Mucosa of stomach (tissue), 1 donor: Measurements from ENCODE around the gene AMMECR1.

Source experiments
- H3K27me3 ChIP-seq: one replicate; pipeline ENCODE4 v1.7.0; 2013; ENCODE audit warnings: mild to moderate bottlenecking, low read length; ENCODE audit not compliant: control insufficient read depth, insufficient read depth
- H3K36me3 ChIP-seq: one replicate; pipeline ENCODE4 v1.7.0; 2013; ENCODE audit warnings: low read length; ENCODE audit not compliant: control insufficient read depth, insufficient read depth
- H3K4me1 ChIP-seq: one replicate; pipeline ENCODE4 v1.7.0; 2013; ENCODE audit warnings: mild to moderate bottlenecking, low read length; ENCODE audit not compliant: control insufficient read depth, insufficient read depth
- H3K4me3 ChIP-seq: one replicate; pipeline ENCODE4 v1.7.0; 2013; ENCODE audit warnings: low read length
- H3K9ac ChIP-seq: one replicate; pipeline ENCODE4 v1.7.0; 2013; ENCODE audit warnings: mild to moderate bottlenecking, low read length, moderate library complexity
- H3K9me3 ChIP-seq: one replicate; pipeline ENCODE4 v1.7.0; 2013; ENCODE audit warnings: mild to moderate bottlenecking, low read length, moderate library complexity; ENCODE audit not compliant: control insufficient read depth
- donor health status: Pancreatic carcinoma.

The AMMECR1 gene

DNA sequence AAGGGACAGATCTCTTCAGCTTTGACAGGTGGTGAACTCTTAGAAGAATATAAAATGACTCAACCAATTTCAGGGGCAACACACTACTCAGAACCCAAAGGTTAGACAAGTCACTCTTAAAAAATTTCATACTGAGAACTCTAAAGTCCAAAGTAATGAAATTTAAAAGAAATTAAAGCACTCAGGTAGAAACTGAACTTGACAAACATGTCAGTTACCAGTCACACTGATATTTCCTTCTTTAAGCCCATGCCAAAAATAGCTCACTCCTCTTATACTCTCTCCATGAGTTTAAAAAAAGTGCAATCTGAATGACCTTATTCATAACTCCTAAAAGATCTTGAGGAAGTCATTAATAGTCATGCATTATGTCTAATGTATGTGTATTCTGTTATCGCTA lies 40.3 kb downstream of the AMMECR1 start:
- H3K4me1 ChIP-seq = peaks cover 18% of the 10 kb centered on the region
- H3K36me3 ChIP-seq = no peaks in the 10 kb centered on the region
- H3K9ac ChIP-seq = no peak overlapping the region
- H3K27me3 ChIP-seq = no peaks in the 10 kb centered on the region
- H3K4me3 ChIP-seq = no peak overlapping the region
- H3K9me3 ChIP-seq = no peaks in the 10 kb centered on the region

DNA sequence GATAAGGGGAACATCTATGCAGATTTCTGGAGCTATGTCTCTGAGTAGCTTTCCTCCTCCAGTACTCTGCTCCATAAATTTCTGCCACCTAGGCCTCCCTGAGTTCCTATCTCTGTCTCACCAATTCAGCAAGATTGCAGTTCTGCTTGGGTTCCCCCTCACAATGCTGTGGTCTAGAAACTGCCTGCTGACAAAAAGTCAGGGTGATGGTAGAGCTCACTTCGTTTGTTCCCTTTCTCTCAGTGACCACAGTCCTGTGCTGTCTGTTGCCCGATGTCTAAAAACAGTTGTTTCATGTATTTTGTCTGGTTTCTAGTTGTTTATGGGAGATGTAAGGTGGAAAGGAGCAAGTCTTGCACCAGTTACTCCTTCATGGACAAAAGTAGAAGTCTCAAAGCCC lies 41.1 kb downstream of the AMMECR1 start:
- H3K9ac ChIP-seq = no peak overlapping the region
- H3K27me3 ChIP-seq = no peaks in the 10 kb centered on the region
- H3K4me3 ChIP-seq = no peak overlapping the region
- H3K9me3 ChIP-seq = no peaks in the 10 kb centered on the region
- no peaks in the 10 kb centered on the region for H3K36me3 ChIP-seq
- H3K4me1 ChIP-seq = peaks cover 18% of the 10 kb centered on the region

DNA sequence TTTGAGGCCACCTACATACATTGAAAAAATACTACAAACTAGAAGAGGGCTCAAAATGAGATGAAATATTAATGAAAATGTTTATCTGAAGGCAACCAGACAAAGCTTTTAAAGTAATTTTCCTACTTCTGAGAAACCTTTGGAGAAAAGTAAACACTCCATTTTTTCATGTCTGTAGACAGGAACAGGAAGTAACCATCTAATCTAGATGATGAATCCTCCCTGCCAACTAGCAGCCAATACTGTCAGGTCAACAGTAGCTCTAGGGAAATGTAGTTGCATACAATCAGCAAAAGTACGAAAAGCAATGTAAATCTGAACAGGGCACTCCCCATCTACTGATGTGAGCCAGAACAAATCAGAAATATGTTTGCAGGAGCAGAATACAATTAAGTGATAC lies 49.0 kb downstream of the AMMECR1 start:
- Histone ChIP-seq H3K9me3 (no peaks in the 10 kb centered on the region), H3K4me3 (no peak overlapping the region), H3K27me3 (no peaks in the 10 kb centered on the region), H3K4me1 (peaks cover 9% of the 10 kb centered on the region), H3K9ac (no peak overlapping the region), H3K36me3 (no peaks in the 10 kb centered on the region)

DNA sequence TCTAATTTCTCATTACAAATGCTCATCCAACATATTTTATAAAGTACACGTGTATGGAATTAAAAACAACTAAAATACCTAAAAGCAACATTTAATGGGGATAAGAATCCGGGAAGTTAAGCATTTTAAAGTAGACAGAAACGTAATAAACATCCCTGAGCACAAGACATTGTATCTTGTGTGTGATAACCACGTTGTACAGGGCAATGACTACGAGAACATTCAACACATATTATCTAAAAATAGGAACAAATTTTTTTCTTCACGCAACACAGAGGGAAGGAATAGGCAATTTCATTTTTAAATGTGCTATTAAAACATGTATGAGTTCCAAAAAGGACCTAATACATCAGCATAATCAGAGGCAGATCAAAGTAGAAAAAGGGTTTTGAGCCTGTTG lies 49.5 kb downstream of the AMMECR1 start:
- H3K27me3 ChIP-seq = no peaks in the 10 kb centered on the region
- H3K36me3 ChIP-seq = no peaks in the 10 kb centered on the region
- no peak overlapping the region for H3K4me3 ChIP-seq
- H3K4me1 ChIP-seq = peaks cover 5% of the 10 kb centered on the region
- H3K9ac ChIP-seq = no peak overlapping the region
- H3K9me3 ChIP-seq = no peaks in the 10 kb centered on the region

DNA sequence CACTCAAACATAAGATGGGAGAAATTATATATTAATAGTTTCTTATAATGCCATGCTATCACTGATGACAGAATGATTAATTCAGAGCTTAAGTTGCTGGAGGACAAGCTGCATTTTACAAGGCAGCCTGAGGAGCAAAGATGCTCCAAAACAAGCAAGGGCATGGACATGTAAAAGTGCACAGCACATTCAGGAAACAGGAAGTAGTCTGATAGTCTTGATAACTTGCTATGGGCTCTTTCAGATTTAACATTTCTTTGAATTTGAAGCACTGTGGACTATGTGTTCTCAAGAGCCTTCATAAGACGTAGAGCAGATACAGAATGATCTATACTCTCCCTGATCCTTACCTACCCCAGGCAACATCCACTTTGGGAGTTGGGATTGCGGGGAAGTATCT lies 50.0 kb downstream of the AMMECR1 start:
- Histone ChIP-seq H3K27me3 (no peaks in the 10 kb centered on the region), H3K9me3 (no peaks in the 10 kb centered on the region), H3K9ac (no peak overlapping the region), H3K36me3 (no peaks in the 10 kb centered on the region), H3K4me1 (peaks cover 5% of the 10 kb centered on the region), H3K4me3 (no peak overlapping the region)

DNA sequence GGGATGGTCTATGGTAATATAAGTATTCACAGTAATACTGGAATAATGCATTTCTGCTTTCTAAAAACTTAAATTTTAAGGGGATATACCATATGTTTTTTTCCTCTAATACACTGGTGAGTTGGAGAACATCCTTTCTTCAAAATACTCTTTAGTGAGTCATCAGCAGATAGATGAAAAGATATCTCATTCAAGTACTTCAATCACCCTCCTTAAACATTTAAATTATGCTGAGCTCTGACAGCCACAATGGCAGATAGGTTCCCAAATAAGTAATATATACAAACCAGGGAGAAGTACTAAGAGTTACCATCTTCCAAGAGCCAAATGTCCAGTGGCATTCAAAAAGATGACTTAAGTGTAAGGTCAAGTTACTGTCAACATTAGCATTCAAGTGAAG lies 52.2 kb downstream of the AMMECR1 start:
- Histone ChIP-seq H3K4me1 (peaks cover 5% of the 10 kb centered on the region), H3K9ac (no peak overlapping the region), H3K36me3 (no peaks in the 10 kb centered on the region), H3K4me3 (no peak overlapping the region), H3K27me3 (no peaks in the 10 kb centered on the region), H3K9me3 (no peaks in the 10 kb centered on the region)

DNA sequence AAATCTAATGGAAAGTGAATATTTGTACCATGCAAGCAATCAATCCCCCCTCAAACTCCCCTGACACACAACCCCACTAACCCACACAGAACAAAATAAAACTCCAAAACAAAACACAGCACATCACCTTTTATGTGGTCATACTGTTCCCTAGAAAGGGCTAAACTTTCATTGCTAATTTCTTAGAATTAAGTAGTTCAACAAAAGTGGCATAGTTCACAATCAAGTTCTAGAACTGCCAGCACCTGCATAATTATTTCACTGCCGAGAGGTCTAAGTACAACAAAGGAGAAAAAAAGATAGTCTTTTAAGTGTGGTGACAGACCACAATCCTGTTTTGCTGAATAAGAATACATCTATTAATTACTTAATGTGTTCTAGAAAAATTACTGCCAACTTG lies 58.8 kb downstream of the AMMECR1 start:
- H3K4me3 ChIP-seq = no peak overlapping the region
- no peaks in the 10 kb centered on the region for H3K9me3 ChIP-seq
- no peak overlapping the region for H3K9ac ChIP-seq
- no peaks in the 10 kb centered on the region for H3K27me3 ChIP-seq
- no peaks in the 10 kb centered on the region for H3K36me3 ChIP-seq
- no peaks in the 10 kb centered on the region for H3K4me1 ChIP-seq

DNA sequence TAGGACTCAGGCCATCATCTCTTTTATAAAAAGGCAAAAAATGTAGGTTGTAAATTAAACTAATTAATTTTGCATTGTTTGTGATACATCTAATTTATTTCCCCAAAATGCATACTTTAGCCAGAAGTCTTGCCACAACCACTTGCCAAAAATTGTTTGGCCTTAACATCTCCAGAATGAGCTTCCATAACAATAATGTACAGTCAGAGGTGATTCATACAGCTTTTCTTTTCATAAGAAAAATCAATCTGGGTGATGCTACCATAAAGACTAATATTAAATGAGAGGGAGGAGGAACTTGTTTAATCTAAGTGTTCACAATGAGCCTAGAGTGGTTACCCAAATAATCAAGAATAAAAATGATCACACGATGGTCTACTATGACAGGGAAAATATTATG lies 59.3 kb downstream of the AMMECR1 start:
- Histone ChIP-seq H3K27me3 (no peaks in the 10 kb centered on the region), H3K9me3 (no peaks in the 10 kb centered on the region), H3K9ac (no peak overlapping the region), H3K4me1 (no peaks in the 10 kb centered on the region), H3K36me3 (no peaks in the 10 kb centered on the region), H3K4me3 (no peak overlapping the region)

DNA sequence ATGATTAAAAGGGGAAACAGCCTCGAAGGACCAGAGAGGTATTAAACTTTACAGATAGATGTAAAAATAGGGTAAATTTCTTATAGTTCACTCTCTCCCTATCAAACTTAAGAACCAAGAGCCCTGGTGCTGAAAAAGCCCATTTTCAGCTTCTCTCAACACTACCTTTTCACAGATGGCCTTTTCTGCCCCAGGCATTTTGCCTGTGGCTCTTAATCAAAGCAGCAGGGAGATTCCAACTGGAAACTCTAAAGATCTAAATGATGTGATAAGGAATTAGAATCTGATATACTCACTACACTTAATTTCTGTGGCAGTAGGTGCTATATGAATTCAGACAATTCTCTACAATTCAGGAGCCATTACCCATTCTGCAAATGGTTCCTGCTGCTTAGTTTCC lies 60.0 kb downstream of the AMMECR1 start:
- Histone ChIP-seq H3K4me3 (no peak overlapping the region), H3K9me3 (no peaks in the 10 kb centered on the region), H3K4me1 (no peaks in the 10 kb centered on the region), H3K9ac (no peak overlapping the region), H3K27me3 (no peaks in the 10 kb centered on the region), H3K36me3 (no peaks in the 10 kb centered on the region)

DNA sequence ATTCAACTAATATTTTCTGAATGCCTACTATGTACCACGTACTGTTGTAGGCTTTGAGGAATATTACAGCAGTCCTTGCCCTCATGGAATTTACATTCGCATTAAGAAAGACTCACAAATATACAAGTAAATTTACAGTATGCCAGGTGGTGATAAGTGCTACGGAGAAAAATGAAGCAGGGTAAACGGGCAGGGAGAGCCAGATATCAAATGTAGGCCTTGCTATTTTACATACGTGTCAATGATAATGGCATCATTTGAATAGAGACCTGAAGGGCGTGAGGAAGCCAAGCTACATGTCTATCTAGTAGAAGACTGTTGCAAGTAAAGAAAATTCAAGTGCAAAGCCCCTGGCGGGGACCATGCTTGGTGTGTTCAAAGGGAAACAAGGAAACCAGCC lies 65.2 kb downstream of the AMMECR1 start:
- H3K4me3 ChIP-seq = no peak overlapping the region
- H3K36me3 ChIP-seq = no peaks in the 10 kb centered on the region
- H3K9me3 ChIP-seq = no peaks in the 10 kb centered on the region
- no peak overlapping the region for H3K9ac ChIP-seq
- H3K4me1 ChIP-seq = no peaks in the 10 kb centered on the region
- no peaks in the 10 kb centered on the region for H3K27me3 ChIP-seq

DNA sequence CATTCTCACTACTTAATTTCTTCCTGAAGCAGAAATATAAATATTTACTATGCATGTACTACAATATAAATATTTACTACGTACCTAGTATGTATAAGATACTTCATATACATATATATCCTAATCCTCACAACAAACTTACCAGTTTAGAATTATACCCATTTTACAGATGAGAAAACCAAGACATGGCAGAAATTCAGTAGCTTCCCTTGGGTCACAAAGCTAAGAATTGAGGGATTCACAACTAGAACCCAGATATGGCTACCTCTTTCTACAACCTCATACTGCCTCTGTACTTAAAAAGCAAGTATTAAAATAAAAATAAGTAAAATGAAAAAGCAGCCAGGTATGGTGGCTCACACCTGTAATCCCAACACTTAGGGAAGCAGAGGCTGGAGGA lies 65.9 kb downstream of the AMMECR1 start:
- no peaks in the 10 kb centered on the region for H3K27me3 ChIP-seq
- H3K9ac ChIP-seq = no peak overlapping the region
- H3K4me3 ChIP-seq = no peak overlapping the region
- H3K36me3 ChIP-seq = no peaks in the 10 kb centered on the region
- H3K9me3 ChIP-seq = no peaks in the 10 kb centered on the region
- no peaks in the 10 kb centered on the region for H3K4me1 ChIP-seq

DNA sequence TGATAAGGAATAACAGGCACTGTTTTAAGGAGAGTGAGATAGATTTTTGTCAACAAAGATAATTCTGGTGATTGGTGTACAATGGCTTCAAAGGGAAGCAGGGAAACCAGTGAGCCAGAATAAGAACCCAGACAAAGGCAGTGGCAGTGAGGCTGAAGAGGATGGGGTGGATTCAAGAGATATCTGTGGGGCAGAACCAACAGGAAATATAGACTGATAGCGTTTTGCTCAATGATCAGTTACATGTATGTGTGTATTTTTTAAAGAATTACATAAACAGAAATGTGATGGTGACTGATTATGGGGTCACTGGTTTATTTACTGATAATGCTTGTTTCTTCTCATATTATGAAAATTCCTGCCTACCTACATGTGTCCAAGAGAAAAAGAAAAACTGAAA lies 66.4 kb downstream of the AMMECR1 start:
- Histone ChIP-seq H3K27me3 (no peaks in the 10 kb centered on the region), H3K9ac (no peak overlapping the region), H3K4me3 (no peak overlapping the region), H3K9me3 (no peaks in the 10 kb centered on the region), H3K36me3 (no peaks in the 10 kb centered on the region), H3K4me1 (no peaks in the 10 kb centered on the region)

DNA sequence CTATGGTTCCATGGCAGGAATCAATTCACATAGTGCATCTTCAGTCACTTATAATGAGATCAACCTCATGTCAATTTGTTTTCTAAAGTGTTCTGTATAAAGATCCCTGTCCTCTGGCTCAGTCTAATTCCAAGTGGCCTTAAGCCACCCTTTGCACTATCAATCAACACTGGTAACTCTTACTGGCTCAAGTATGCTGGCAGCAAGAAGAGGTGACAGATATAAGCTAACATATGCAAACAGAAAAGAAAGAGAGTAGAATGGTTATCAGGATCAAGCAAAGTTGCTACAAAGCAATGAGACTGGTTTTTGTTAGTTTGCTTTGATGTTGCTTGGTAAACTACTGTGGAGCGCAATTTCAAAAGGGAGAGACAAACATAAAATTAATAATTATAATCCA lies 67.0 kb downstream of the AMMECR1 start:
- no peaks in the 10 kb centered on the region for H3K27me3 ChIP-seq
- no peaks in the 10 kb centered on the region for H3K36me3 ChIP-seq
- H3K4me1 ChIP-seq = no peaks in the 10 kb centered on the region
- H3K4me3 ChIP-seq = no peak overlapping the region
- H3K9ac ChIP-seq = no peak overlapping the region
- no peaks in the 10 kb centered on the region for H3K9me3 ChIP-seq
